CD4-positive, alpha-beta T cell treated with Interleukin-2 at 100 ng/mL for 4 hours (primary cell): ENCODE data around the gene CLCNKB.
"Not testable (repeated sequence)": the region's sequence is repeated elsewhere in the genome, so short reads cannot be mapped to it uniquely, and the experiment has no call there.

ENCODE experiments used
- DNase-seq: peaks from one replicate; pipeline ENCODE4 v3.0.0-alpha.2; 2020; ENCODE audit warnings: low spot score

The CLCNKB gene

GRCh38 chr1:16061266-16061665 is 17.7 kb downstream of the CLCNKB start:
- no peak for DNase-seq

GRCh38 chr1:16061989-16062686 is 18.6 kb downstream of the CLCNKB start:
- DNase-seq = not testable (repeated sequence)

GRCh38 chr1:16062687-16063075 is 19.1 kb downstream of the CLCNKB start:
- DNase-seq = not testable (repeated sequence)

- DNase-seq = no peak
Measured at GRCh38 chr1:16063226-16063829, 19.7 kb downstream of the CLCNKB start.

GRCh38 chr1:16063921-16064320 is 20.3 kb downstream of the CLCNKB start:
- no peak for DNase-seq

GRCh38 chr1:16064536-16065268 is 21.1 kb downstream of the CLCNKB start:
- no peak for DNase-seq

GRCh38 chr1:16065269-16065576 is 21.6 kb downstream of the CLCNKB start:
- DNase-seq = no peak

- no peak for DNase-seq
Measured at GRCh38 chr1:16066245-16066644, 22.7 kb downstream of the CLCNKB start.

GRCh38 chr1:16067127-16067768 is 23.7 kb downstream of the CLCNKB start:
- DNase-seq = no peak

- DNase-seq = no peak
Measured at GRCh38 chr1:16067933-16068332, 24.4 kb downstream of the CLCNKB start.

- no peak for DNase-seq
Measured at GRCh38 chr1:16068356-16069270, 25.0 kb downstream of the CLCNKB start.

- DNase-seq = no peak
Measured at GRCh38 chr1:16070640-16071355, 27.2 kb downstream of the CLCNKB start.

- DNase-seq = no peak
Measured at GRCh38 chr1:16071614-16072013, 28.0 kb downstream of the CLCNKB start.

GRCh38 chr1:16072095-16072494 is 28.5 kb downstream of the CLCNKB start:
- no peak for DNase-seq

GRCh38 chr1:16072616-16073484 is 29.3 kb downstream of the CLCNKB start:
- no peak for DNase-seq

- peak; percentile 15 for DNase-seq
Measured at GRCh38 chr1:16073490-16074119, 30.0 kb downstream of the CLCNKB start, which contains the start of gene FAM131C. FAM131C (minus strand) TSS chr1:16073651; CDS start chr1:16073442, 209 bp downstream.

GRCh38 chr1:16074217-16074616 is 30.6 kb downstream of the CLCNKB start:
- DNase-seq = no peak

GRCh38 chr1:16075337-16076030 is 31.9 kb downstream of the CLCNKB start:
- no peak for DNase-seq
